Upper lobe of right lung (tissue), 1 donor: ENCODE measurements around the gene WEE2. TPM values are rescaled to one million over a fixed set of nuclear protein-coding genes. Genes with fewer than 3 reads are reported as not detected.

ENCODE experiments used
- ATAC-seq: fragments of 200-7000 bp; cut with Tn5 transposase; one replicate; pipeline ENCODE4 v1.9.1; 2020; ENCODE audit warnings: mild to moderate bottlenecking, moderate library complexity
- DNase-seq: peaks from one replicate; pipeline ENCODE4 v3.0.0-alpha.2; 2020
- H3K27ac ChIP-seq: fragments of 200-600 bp; one replicate; pipeline ENCODE4 v1.8.0; 2022
- H3K27me3 ChIP-seq: fragments of 200-600 bp; one replicate; pipeline ENCODE4 v1.8.0; 2022; ENCODE audit warnings: mild to moderate bottlenecking
- H3K36me3 ChIP-seq: fragments of 200-600 bp; one replicate; pipeline ENCODE4 v1.8.0; 2022
- H3K4me1 ChIP-seq: fragments of 200-600 bp; one replicate; pipeline ENCODE4 v1.8.0; 2022
- H3K4me3 ChIP-seq: fragments of 200-600 bp; one replicate; pipeline ENCODE4 v1.8.0; 2022; ENCODE audit warnings: mild to moderate bottlenecking
- H3K9me3 ChIP-seq: fragments of 200-600 bp; one replicate; pipeline ENCODE4 v1.8.0; 2022
- CTCF ChIP-seq: fragments of 200-600 bp; IDR thresholded peaks from one replicate; pipeline ENCODE4 v1.8.0; 2022; ENCODE audit warnings: antibody characterized with exemption
- intact Hi-C: fragments of 100-400 bp; cut with DNase I; formaldehyde crosslinking; loops from one replicate; pipeline ENCODE4 v1.11.0; 2022
- total RNA-seq: library from RNA; stranded (reverse); fragmentation: NEBNext Ultra II Directional; extraction: Animal tissue kit (Norgen Biotek cat#: 25700); gene quantifications from one replicate; pipeline ENCODE4 v1.2.1, GENCODE V29; 2021
- donor health status: DM: no; HTN: yes; CAD: no; lungs with severe emphysema.

Gene WEE2
- total RNA-seq, 1 donor from 2014 or later = not detected

- Histone ChIP-seq H3K27ac (no peak overlapping the region), H3K9me3 (no peaks in the 10 kb centered on the region), H3K4me3 (no peak overlapping the region), H3K4me1 (peaks cover 16% of the 10 kb centered on the region), H3K36me3 (no peaks in the 10 kb centered on the region), H3K27me3 (no peaks in the 10 kb centered on the region)
- intact Hi-C loops = no loop called here
- TF ChIP-seq CTCF = no peak
- DNase-seq (no peak), ATAC-seq (no peak)
Observed at GRCh38 chr7:141691961-141692360, 16.2 kb upstream of the WEE2 start.

- no peaks in the 10 kb centered on the region for H3K36me3 ChIP-seq
- no peak for ATAC-seq
- peaks cover 27% of the 10 kb centered on the region for H3K4me1 ChIP-seq
- intact Hi-C loops = no loop called here
- no peaks in the 10 kb centered on the region for H3K27me3 ChIP-seq
- TF ChIP-seq CTCF = no peak
- DNase-seq = no peak
- H3K9me3 ChIP-seq = no peaks in the 10 kb centered on the region
- H3K27ac ChIP-seq = no peak overlapping the region
- no peak overlapping the region for H3K4me3 ChIP-seq
Observed at GRCh38 chr7:141693082-141693481, 15.1 kb upstream of the WEE2 start.

GRCh38 chr7:141695803-141696289 is 12.3 kb upstream of the WEE2 start:
- H3K27ac ChIP-seq = no peak overlapping the region
- peaks cover 32% of the 10 kb centered on the region for H3K4me1 ChIP-seq
- H3K36me3 ChIP-seq = no peaks in the 10 kb centered on the region
- intact Hi-C loops = no loop called here
- DNase-seq = no peak
- no peaks in the 10 kb centered on the region for H3K27me3 ChIP-seq
- TF ChIP-seq CTCF = no peak
- H3K4me3 ChIP-seq = no peak overlapping the region
- H3K9me3 ChIP-seq = no peaks in the 10 kb centered on the region
- peak; percentile 36 for ATAC-seq

- Histone ChIP-seq H3K36me3 (no peaks in the 10 kb centered on the region), H3K27ac (no peak overlapping the region), H3K27me3 (no peaks in the 10 kb centered on the region), H3K9me3 (no peaks in the 10 kb centered on the region), H3K4me1 (peaks cover 32% of the 10 kb centered on the region), H3K4me3 (no peak overlapping the region)
- ATAC-seq (peak; percentile 41), DNase-seq (no peak)
- TF ChIP-seq CTCF = no peak
- intact Hi-C loops = no loop called here
Observed at GRCh38 chr7:141696348-141696747, 11.8 kb upstream of the WEE2 start.

- Histone ChIP-seq H3K36me3 (no peaks in the 10 kb centered on the region), H3K4me3 (no peak overlapping the region), H3K27ac (no peak overlapping the region), H3K4me1 (peaks cover 32% of the 10 kb centered on the region), H3K27me3 (no peaks in the 10 kb centered on the region), H3K9me3 (no peaks in the 10 kb centered on the region)
- no peak for TF ChIP-seq CTCF
- intact Hi-C loops = no loop called here
- DNase-seq (no peak), ATAC-seq (no peak)
Observed at GRCh38 chr7:141697211-141697871, 10.8 kb upstream of the WEE2 start.
